ENCODE results near the gene SAP30L.

SAP30L gene

GRCh38 chr5:154481584-154482381 lies 36.0 kb downstream of the SAP30L start:
- DNase-seq (ENCODE audit: low spot score), result no peak

DNA sequence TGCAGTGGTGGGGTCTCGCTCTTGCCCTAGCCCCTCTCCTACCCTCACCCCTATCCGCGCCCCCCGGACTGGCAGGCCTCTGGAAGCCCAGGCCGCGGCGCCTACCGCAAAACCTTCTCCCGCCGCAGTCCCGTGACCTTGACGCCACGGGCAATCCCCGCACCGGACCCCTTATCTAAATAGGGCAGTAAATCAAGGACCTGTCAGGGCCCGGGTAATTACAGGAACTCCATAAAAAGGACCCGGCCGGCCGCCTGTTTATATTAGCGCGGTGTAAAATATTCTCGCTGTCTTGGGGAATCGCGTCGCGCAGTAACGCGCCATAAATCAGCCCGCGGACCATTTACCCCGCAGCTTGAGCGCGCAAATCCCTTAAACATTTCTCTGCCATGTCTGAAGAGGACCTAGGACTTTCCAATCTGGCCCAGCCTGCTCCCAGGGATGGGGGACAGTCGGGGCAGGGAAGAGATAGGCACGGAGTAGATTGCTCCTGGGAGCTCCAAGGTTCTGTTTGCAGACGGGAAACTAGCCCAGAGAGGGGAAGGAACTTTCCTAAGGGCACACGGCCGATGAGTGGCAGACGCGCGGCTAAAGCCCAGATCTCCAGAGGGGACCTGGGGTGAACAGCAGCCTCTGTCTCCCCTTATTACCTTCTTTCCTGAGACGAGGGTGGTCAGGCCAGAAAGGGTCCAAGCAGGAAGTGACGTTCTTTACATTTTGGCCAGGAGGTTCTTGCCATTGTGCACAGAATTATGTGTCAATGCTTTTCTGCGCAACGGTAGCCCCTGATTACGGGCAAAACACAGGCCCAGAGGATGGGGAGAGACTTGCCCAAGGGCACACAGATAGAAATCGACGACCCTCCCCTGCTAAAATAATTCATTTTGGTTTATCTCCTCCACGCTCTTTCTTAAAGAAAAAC lies 37.0 kb downstream of the SAP30L start:
- DNase-seq (ENCODE audit: low spot score), result no peak

DNA sequence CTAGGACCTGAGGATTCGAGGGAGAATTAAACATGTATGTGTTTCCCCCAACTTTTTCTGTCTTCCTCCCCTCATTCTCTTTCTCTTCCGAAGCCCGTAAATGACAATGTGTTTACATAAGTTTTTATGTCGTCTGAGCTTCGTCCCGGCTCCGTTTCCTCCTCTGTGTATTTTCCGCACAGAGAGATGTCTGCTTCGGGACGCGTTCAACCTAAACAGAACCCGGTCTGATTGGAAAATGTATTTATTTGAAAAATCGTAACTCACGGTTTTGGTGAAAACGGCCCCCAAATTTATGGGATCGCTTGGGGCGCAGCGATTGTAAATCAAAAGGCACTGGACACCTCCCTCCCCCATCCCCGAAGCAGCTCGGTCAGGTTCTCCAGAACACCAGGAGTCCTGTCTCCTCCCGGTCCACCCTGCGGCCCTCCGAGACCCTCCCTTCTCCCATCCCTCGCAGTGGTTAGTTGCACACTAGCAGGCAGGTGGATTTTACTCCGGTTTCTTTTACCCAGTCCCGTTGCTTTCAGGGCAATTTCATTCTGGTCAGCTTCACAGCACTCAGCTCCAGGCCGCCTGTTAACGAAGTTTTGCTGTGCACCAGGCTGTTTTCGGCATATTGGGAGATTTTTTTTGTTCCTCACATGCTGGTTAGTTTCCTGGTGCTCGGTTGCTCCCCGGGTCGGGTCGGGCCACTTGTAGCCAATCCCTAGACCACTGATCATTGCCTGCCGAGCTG lies 38.0 kb downstream of the SAP30L start:
- DNase-seq (ENCODE audit: low spot score), result no peak

GRCh38 chr5:154484393-154485095 lies 38.7 kb downstream of the SAP30L start:
- DNase-seq (ENCODE audit: low spot score), result no peak

DNA sequence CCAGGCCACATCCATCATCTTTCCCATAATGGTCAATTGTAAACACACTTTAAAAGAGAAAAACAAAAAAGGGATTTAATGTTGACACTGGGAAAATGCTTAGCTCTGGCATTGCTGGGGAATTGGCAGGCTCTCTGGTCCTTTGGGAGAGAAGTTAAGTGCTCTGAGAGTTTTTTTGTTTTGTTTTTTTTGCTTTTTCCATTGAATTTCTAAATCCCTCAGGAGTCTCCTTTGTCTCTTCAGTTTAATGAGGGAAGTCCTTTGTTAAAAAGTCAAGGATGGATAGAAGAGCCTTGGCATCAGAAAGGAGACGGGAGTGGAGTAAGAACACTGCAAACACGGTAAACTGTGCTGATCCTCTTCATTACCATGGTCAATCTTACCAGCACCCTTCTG lies 39.3 kb downstream of the SAP30L start:
- DNase-seq (ENCODE audit: low spot score), result no peak

GRCh38 chr5:154485850-154486426 lies 40.1 kb downstream of the SAP30L start:
- no peak for DNase-seq (ENCODE audit: low spot score)

DNA sequence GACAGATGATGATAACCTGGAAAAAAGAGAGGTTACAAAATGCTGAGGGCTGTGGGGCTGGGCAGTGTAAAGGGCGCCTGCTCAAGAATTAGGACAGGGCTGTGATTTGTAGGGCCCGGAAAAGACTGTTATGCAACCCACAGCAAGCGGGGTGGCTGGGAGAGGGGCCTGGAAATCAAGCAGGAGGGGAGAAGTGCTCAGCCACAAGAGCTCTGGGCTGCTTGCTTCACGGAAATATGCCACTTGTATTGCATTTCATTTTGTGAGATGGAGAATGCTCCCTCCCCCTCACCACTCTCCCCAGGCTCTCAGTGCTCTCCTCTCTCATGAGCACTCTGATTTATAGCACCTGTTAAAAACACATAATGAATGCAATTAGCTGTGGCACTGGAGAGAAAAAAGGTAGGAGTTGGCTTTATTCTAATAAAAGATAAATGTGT lies 40.6 kb downstream of the SAP30L start:
- DNase-seq (ENCODE audit: low spot score), result no peak

GRCh38 chr5:154487541-154487940 lies 41.7 kb downstream of the SAP30L start:
- DNase-seq (ENCODE audit: low spot score), result peak; percentile 79

DNA sequence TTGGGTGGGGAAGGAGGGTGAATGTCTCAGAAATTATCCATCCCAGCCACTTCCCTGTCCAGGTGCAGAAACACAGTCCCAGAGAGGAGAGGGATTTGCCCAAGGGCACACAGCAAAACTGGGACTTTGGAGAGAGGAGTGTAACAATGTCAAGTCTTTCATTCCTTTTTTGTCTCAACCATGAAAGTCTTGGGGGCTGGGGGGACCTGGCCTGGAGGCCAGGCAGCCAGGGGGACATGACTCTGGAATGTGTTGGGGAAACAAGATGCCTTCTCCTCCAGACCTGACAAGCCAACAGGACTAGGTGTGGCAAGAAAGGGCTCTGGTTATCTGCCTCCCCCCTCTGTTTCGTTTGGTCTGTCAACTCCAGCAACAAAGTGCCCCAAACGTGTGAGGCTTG lies 46.1 kb downstream of the SAP30L start:
- DNase-seq (ENCODE audit: low spot score), result no peak

- no peak for DNase-seq (ENCODE audit: low spot score)
These were observed 47.5 kb downstream of the SAP30L start for GRCh38 chr5:154493274-154493673.

GRCh38 chr5:154494036-154494435 lies 48.2 kb downstream of the SAP30L start:
- no peak for DNase-seq (ENCODE audit: low spot score)

GRCh38 chr5:154498591-154498990 lies 52.8 kb downstream of the SAP30L start:
- DNase-seq (ENCODE audit: low spot score), result no peak

- no peak for DNase-seq (ENCODE audit: low spot score)
These were observed 53.2 kb downstream of the SAP30L start for GRCh38 chr5:154498994-154499393.

DNA sequence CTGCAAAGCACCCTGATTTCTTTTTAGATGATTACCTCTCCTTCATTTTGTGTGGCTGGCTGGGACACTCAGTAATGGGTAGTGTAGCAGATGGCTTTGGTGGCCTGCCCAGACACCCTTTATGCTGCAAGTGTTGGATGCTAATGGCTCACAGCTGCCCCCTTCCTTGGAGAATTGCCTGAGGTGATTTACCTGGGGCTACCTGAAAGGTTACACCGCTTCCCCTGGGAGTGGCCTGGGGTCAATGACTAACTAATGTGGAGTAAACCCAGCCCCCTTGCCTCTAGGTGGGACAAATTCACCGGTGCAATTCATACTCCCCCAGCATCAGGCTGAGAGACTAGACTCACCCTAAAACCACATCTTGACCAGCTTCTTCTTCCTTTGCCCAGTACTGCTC lies 55.8 kb downstream of the SAP30L start:
- no peak for DNase-seq (ENCODE audit: low spot score)

- no peak for DNase-seq (ENCODE audit: low spot score)
These were observed 56.4 kb downstream of the SAP30L start for GRCh38 chr5:154502180-154502579.

DNA sequence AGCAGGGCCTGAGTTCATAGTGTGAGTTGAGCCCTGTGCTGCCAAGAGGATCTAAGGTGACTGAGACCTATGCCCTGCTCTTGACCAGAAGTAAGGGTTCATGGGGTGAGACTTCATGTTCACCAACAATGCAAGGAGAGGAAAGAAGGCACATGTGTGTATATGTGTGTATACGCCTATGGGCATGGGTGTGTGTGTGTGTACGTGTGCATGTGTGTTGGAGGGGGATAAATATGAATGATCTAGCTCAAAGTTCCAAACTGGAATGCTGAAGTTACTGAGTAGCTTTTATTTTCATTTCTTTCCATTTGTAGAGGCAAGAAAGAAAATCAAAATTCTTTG lies 57.9 kb downstream of the SAP30L start:
- DNase-seq (ENCODE audit: low spot score), result no peak

- DNase-seq (ENCODE audit: low spot score), result no peak
These were observed 59.8 kb downstream of the SAP30L start for GRCh38 chr5:154505567-154505966.

GRCh38 chr5:154506049-154506715 lies 60.4 kb downstream of the SAP30L start:
- DNase-seq (ENCODE audit: low spot score), result no peak

DNA sequence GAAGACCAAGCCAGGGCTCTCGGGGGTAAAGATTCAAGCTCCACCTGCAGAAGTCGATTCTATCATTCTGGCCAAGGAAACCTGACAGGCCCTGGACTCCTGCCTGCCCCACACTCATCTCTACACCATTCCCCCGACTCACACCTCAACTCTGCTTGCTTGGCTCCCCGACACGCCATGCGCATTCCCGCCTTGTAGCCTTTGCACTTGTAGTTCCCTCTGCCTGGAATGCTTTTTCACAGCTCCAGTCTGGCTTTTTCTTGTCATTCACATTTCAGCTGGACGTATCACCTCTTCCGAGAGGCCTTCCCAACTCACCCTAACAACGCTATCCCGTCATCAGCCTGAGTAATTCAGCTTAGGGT lies 60.9 kb downstream of the SAP30L start:
- no peak for DNase-seq (ENCODE audit: low spot score)

- no peak for DNase-seq (ENCODE audit: low spot score)
These were observed 62.3 kb downstream of the SAP30L start for GRCh38 chr5:154508114-154508513.

All from activated CD4-positive, alpha-beta T cell treated with anti-CD3 and anti-CD28 coated beads, Interleukin-2, Interleukin-4, amounts not matched to agents 100 ng/mL and 50 ng/mL, durations not matched to agents 16 hours and 8 hours (primary cell).